CD14-positive monocyte (primary cell): ENCODE data around the gene PLAAT4. TPM values are rescaled to one million over a fixed set of nuclear protein-coding genes. Genes with fewer than 3 reads are reported as not detected.
A peak's percentile ranks its signal among the peaks of the same experiment; 100 is the strongest.

Source experiments
- DNase-seq, 3 donors: peaks; one replicate each; pipeline ENCODE4 v3.0.0-alpha.2; 2011 to 2022
- H2AFZ ChIP-seq: 2 replicates; pipeline ENCODE4 v1.6.0; 2012; ENCODE audit warnings: mild to moderate bottlenecking, low read depth, low read length, inconsistent platforms; ENCODE audit not compliant: insufficient read depth, poor library complexity, severe bottlenecking
- H3K27ac ChIP-seq, 2 donors: 1 replicate in 1 of 2; 2 replicates in 1 of 2; pipeline ENCODE4 v1.5.1; 2012 to 2013; ENCODE audit warnings: low read length in 2 of 2, control low read depth in 1 of 2, inconsistent platforms in 1 of 2, low read depth in 1 of 2, mild to moderate bottlenecking in 1 of 2
- H3K27me3 ChIP-seq, 2 donors: one replicate each; pipeline versions ENCODE4 v1.6.0 to v1.6.1; 2011 to 2013; ENCODE audit warnings: low read length in 2 of 2; ENCODE audit not compliant: control insufficient read depth in 2 of 2, insufficient read depth in 2 of 2
- H3K36me3 ChIP-seq, 2 donors: replicated peaks in 1 of 2; 1 replicate in 1 of 2; 2 replicates in 1 of 2; pipeline versions ENCODE4 v1.5.1 to v1.6.1; 2012 to 2013; ENCODE audit warnings: low read length in 2 of 2, control low read depth in 1 of 2, inconsistent platforms in 1 of 2, mild to moderate bottlenecking in 1 of 2; ENCODE audit not compliant: insufficient read depth in 2 of 2, control insufficient read depth in 1 of 2
- H3K4me1 ChIP-seq, 2 donors: 1 replicate in 1 of 2; 2 replicates in 1 of 2; pipeline versions ENCODE4 v1.5.1 to v1.6.1; 2012 to 2013; ENCODE audit warnings: low read length in 2 of 2, control low read depth in 1 of 2, inconsistent platforms in 1 of 2, mild to moderate bottlenecking in 1 of 2, moderate library complexity in 1 of 2; ENCODE audit not compliant: insufficient read depth in 2 of 2, control insufficient read depth in 1 of 2
- H3K4me2 ChIP-seq: replicated peaks from 2 replicates; pipeline ENCODE3; 2012; ENCODE audit warnings: low read length, moderate library complexity, mild to moderate bottlenecking; ENCODE audit not compliant: poor library complexity, severe bottlenecking; ENCODE audit errors: extremely low read depth
- H3K4me3 ChIP-seq, 3 experiments: fragments of 200-600 bp in 1 of 3; sonication (generic) in 1 of 3; replicated peaks in 1 of 3; 1 replicate in 2 of 3; 2 replicates in 1 of 3; pipeline ENCODE4 v1.5.1; 2011 to 2013; ENCODE audit warnings: low read length in 3 of 3, mild to moderate bottlenecking in 3 of 3, control low read depth in 2 of 3, low read depth in 2 of 3, inconsistent platforms in 1 of 3, moderate library complexity in 1 of 3
- H3K79me2 ChIP-seq: 2 replicates; pipeline ENCODE4 v1.6.0; 2012; ENCODE audit warnings: mild to moderate bottlenecking, control low read depth, inconsistent platforms, low read length, moderate library complexity; ENCODE audit not compliant: insufficient read depth
- H3K9ac ChIP-seq: 2 replicates; pipeline ENCODE4 v1.6.0; 2017; ENCODE audit warnings: low read length, mild to moderate bottlenecking; ENCODE audit not compliant: insufficient read depth, poor library complexity, severe bottlenecking
- H3K9me3 ChIP-seq, 2 donors: replicated peaks in 1 of 2; 1 replicate in 1 of 2; 2 replicates in 1 of 2; pipeline versions ENCODE4 v1.5.1 to v1.6.1; 2012 to 2013; ENCODE audit warnings: low read length in 2 of 2, control low read depth in 1 of 2; ENCODE audit not compliant: control insufficient read depth in 1 of 2, insufficient read depth in 1 of 2
- H4K20me1 ChIP-seq: 2 replicates; pipeline ENCODE4 v1.6.0; 2012; ENCODE audit warnings: mild to moderate bottlenecking, low read length, control low read depth, moderate library complexity; ENCODE audit not compliant: insufficient read depth
- H3K27ac Mint-ChIP-seq, 7 donors: one replicate each; pipeline ENCODE4 v1.8.0; 2020; ENCODE audit warnings: mild to moderate bottlenecking in 7 of 7, mixed read lengths in 7 of 7, moderate library complexity in 6 of 7, inconsistent platforms in 2 of 7
- H3K27me3 Mint-ChIP-seq, 3 donors: one replicate each; pipeline ENCODE4 v1.8.0; 2021 to 2022; ENCODE audit warnings: low read depth in 3 of 3, mild to moderate bottlenecking in 3 of 3, mixed read lengths in 3 of 3, moderate library complexity in 3 of 3, inconsistent platforms in 1 of 3
- H3K36me3 Mint-ChIP-seq, 2 donors: one replicate each; pipeline ENCODE4 v1.8.0; 2020; ENCODE audit warnings: mixed read lengths in 2 of 2, inconsistent platforms in 1 of 2, mild to moderate bottlenecking in 1 of 2
- H3K4me1 Mint-ChIP-seq: one replicate; pipeline ENCODE4 v1.8.0; 2020; ENCODE audit warnings: mild to moderate bottlenecking, mixed read lengths
- H3K4me3 Mint-ChIP-seq, 2 donors: one replicate each; pipeline ENCODE4 v1.8.0; 2020; ENCODE audit warnings: mild to moderate bottlenecking in 2 of 2, mixed read lengths in 2 of 2, moderate library complexity in 1 of 2
- H3K9me3 Mint-ChIP-seq, 7 donors: one replicate each; pipeline ENCODE4 v1.8.0; 2020 to 2022; ENCODE audit warnings: mixed read lengths in 7 of 7, mild to moderate bottlenecking in 6 of 7, moderate library complexity in 6 of 7, inconsistent platforms in 2 of 7
- WGBS: methylation state at CpG from one replicate; pipeline ENCODE4 v1.1.5; 2013; ENCODE audit warnings: missing lambda C conversion rate; ENCODE audit not compliant: insufficient coverage; 5-methylcytosine and 5-hydroxymethylcytosine counted together
- intact Hi-C, 2 donors: fragments of 100-400 bp; cut with micrococcal nuclease; formaldehyde crosslinking; loops; one replicate each; pipeline versions ENCODE4 v1.15.0 to v1.15.1; 2023
- polyA plus RNA-seq, 3 donors: library from polyadenylated mRNA; depleted of rRNA in 1 of 3; unstranded in 2 of 3; stranded (reverse) in 1 of 3; fragments of 300-500 nt in 2 of 3; fragments of >200 nt in 1 of 3; fragmentation: Illumina TruSeq in 2 of 3; gene quantifications; 1 replicate in 2 of 3; 2 replicates in 1 of 3; pipeline ENCODE4 v1.2.3, GENCODE V29; 2012 to 2021
- TF ChIP-seq, protein P1 (sequence below): fragments of 200-600 bp; IDR thresholded peaks from one replicate; pipeline ENCODE4 v1.8.0; 2022; ENCODE audit warnings: antibody characterized with exemption, mild to moderate bottlenecking

PLAAT4 gene
- polyA plus RNA-seq, 3 donors: 55.2 to 119 (median 101) TPM

DNA sequence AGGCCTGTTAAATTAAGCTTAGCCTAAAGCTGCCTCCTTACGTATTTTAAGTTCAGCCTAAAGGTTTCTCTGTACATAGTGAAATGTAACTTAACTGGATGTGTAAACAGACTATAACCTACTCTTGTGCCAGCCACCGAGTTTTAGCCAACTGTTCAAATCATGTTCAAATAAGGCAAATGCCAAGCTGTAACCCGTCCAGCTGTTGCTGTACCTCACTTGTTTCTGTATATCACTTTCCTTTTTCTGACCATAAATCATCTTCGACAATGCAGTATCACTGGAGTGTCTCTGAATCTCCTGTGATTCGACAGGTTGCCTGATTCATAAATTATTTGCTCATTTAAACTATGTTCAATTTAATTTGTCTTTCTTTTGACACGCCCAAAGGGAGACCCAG is 41.6 kb upstream of the PLAAT4 start:
- TF ChIP-seq, protein P1, sequence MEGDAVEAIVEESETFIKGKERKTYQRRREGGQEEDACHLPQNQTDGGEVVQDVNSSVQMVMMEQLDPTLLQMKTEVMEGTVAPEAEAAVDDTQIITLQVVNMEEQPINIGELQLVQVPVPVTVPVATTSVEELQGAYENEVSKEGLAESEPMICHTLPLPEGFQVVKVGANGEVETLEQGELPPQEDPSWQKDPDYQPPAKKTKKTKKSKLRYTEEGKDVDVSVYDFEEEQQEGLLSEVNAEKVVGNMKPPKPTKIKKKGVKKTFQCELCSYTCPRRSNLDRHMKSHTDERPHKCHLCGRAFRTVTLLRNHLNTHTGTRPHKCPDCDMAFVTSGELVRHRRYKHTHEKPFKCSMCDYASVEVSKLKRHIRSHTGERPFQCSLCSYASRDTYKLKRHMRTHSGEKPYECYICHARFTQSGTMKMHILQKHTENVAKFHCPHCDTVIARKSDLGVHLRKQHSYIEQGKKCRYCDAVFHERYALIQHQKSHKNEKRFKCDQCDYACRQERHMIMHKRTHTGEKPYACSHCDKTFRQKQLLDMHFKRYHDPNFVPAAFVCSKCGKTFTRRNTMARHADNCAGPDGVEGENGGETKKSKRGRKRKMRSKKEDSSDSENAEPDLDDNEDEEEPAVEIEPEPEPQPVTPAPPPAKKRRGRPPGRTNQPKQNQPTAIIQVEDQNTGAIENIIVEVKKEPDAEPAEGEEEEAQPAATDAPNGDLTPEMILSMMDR: no peak
- H3K4me1 ChIP-seq: peaks cover 21 to 33% of the 10 kb centered on the region in 2 donors
- intact Hi-C loops: no loop called here
- H3K36me3 ChIP-seq: no peaks in the 10 kb centered on the region
- Mint-ChIP-seq H3K4me1 (peaks cover 28% of the 10 kb centered on the region), H3K36me3 (peaks cover 4 to 7% of the 10 kb centered on the region in 2 donors), H3K4me3 (peak overlapping the region in 1 of 2 donors; percentile 4), H3K9me3 (peaks cover 15 to 35% (median 19%) of the 10 kb centered on the region in 7 donors), H3K27ac (no peak overlapping the region), H3K27me3 (peaks cover 16 to 30% (median 17%) of the 10 kb centered on the region in 3 donors)
- H3K27me3 ChIP-seq: peaks cover 11 to 26% of the 10 kb centered on the region in 2 donors
- no peak for DNase-seq
- no peak overlapping the region for H3K4me2 ChIP-seq
- no peak overlapping the region for H3K27ac ChIP-seq
- H3K4me3 ChIP-seq: no peak overlapping the region
- no peaks in the 10 kb centered on the region for H3K79me2 ChIP-seq
- 94% methylated on average over 3 of the region's 6 CpGs for WGBS
- H3K9ac ChIP-seq: no peak overlapping the region
- no peak overlapping the region for H2AFZ ChIP-seq
- no peaks in the 10 kb centered on the region for H4K20me1 ChIP-seq
- H3K9me3 ChIP-seq: peaks cover 9 to 13% of the 10 kb centered on the region in 2 donors

DNA sequence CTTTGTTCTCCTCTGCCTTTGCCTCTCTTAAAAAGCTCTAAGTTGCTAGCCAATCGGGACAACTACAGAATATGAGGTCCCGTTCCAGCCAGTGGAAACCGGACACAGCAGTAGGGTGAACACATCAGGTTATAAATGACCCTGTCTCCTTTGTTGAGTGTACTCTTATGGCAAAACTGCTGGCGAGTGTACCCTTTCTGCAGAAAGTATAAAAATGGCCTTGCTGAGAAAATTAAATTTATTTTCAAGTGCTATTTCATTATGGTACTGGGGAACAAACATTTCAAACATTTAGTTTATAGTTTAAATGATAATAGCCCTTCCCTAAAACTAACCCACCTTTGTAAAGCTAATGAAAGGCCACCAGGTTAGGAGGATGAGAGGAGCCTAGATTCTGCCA is 36.7 kb upstream of the PLAAT4 start:
- Histone ChIP-seq H3K36me3 (no peaks in the 10 kb centered on the region), H3K9me3 (peaks cover 17 to 22% of the 10 kb centered on the region in 2 donors), H2AFZ (no peak overlapping the region), H3K79me2 (no peaks in the 10 kb centered on the region), H3K27ac (no peak overlapping the region), H3K9ac (no peak overlapping the region), H4K20me1 (no peaks in the 10 kb centered on the region), H3K27me3 (no peaks in the 10 kb centered on the region), H3K4me1 (peaks cover 35 to 44% of the 10 kb centered on the region in 2 donors), H3K4me2 (no peak overlapping the region), H3K4me3 (no peak overlapping the region)
- Mint-ChIP-seq H3K36me3 (peaks cover 7 to 11% of the 10 kb centered on the region in 2 donors), H3K9me3 (peaks cover 21 to 38% (median 32%) of the 10 kb centered on the region in 7 donors), H3K4me1 (peaks cover 40% of the 10 kb centered on the region), H3K27ac (peak overlapping the region in 1 of 7 donors; percentile 70), H3K27me3 (peaks cover 0 to 2% (median 0%) of the 10 kb centered on the region in 3 donors), H3K4me3 (no peak overlapping the region)
- intact Hi-C loops: loop anchor here (5.0 to 10.0 kb wide), 2 partner anchors 62 to 125 kb away; partner anchors contain the start of gene PLAAT2 (in 1 of the 2)
- WGBS: 70% methylated on average over 3 of the region's 4 CpGs
- TF ChIP-seq, protein P1: no peak
- no peak for DNase-seq
